Prostate gland (tissue), 2 donors: ENCODE data around the gene SLC7A14.

ENCODE experiments used
- CTCF ChIP-seq, 4 experiments: fragments of 200-600 bp in 2 of 4; fragments of 450-650 bp in 2 of 4; sonication (generic) in 2 of 4; IDR thresholded peaks; 1 replicate in 3 of 4; 2 replicates in 1 of 4; pipeline ENCODE4 v1.5.1; 2016 to 2019; ENCODE audit warnings: antibody characterized with exemption in 4 of 4, mild to moderate bottlenecking in 2 of 4, moderate library complexity in 2 of 4
- POLR2A ChIP-seq: fragments of 450-650 bp; IDR thresholded peaks from one replicate; pipeline ENCODE4 v1.6.1; 2016; ENCODE audit warnings: antibody characterized with exemption, mild to moderate bottlenecking
- POLR2AphosphoS5 ChIP-seq: sonication (generic); formaldehyde crosslinking; IDR thresholded peaks from one replicate; pipeline ENCODE4 v1.6.1; 2017; ENCODE audit warnings: antibody characterized with exemption

GRCh38 chr3:170485696-170486095 lies 100.2 kb downstream of the SLC7A14 start:
- TF ChIP-seq POLR2A (no peak), CTCF (IDR thresholded peaks at IDR 0.05) (no peak), POLR2AphosphoS5 (no peak)
